Epithelial cell of alveolus of lung (primary cell): ENCODE results near the gene USP26. TPM values are rescaled to one million over a fixed set of nuclear protein-coding genes. Genes with fewer than 3 reads are reported as not detected.

Experiments
- total RNA-seq: library from RNA; depleted of rRNA; stranded (reverse); fragments of >200 nt; gene quantifications from 2 replicates; pipeline ENCODE4 v1.2.1, GENCODE V29; 2015

USP26 gene, protein sequence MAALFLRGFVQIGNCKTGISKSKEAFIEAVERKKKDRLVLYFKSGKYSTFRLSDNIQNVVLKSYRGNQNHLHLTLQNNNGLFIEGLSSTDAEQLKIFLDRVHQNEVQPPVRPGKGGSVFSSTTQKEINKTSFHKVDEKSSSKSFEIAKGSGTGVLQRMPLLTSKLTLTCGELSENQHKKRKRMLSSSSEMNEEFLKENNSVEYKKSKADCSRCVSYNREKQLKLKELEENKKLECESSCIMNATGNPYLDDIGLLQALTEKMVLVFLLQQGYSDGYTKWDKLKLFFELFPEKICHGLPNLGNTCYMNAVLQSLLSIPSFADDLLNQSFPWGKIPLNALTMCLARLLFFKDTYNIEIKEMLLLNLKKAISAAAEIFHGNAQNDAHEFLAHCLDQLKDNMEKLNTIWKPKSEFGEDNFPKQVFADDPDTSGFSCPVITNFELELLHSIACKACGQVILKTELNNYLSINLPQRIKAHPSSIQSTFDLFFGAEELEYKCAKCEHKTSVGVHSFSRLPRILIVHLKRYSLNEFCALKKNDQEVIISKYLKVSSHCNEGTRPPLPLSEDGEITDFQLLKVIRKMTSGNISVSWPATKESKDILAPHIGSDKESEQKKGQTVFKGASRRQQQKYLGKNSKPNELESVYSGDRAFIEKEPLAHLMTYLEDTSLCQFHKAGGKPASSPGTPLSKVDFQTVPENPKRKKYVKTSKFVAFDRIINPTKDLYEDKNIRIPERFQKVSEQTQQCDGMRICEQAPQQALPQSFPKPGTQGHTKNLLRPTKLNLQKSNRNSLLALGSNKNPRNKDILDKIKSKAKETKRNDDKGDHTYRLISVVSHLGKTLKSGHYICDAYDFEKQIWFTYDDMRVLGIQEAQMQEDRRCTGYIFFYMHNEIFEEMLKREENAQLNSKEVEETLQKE
- total RNA-seq, result not detected in 2 replicates

DNA sequence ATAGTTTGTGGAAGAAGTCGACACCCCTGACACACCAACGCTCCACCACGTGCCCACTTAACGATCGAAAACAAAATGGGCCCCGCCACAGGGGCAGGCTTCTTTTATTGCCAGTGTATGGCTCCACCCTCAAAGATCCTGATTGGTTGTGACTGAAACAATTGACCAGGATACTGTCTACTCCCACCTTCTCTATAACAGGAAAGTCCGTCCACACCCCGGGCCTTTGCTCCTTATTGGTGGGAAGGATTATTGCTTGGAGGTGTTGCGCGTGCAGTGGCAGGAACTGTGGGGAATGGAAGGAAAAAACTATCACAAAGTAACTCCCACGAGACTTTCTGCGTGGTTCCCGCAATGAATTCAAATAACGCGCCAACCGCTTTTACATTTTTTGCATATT is at the start of gene USP26:
Gene USP26, minus strand, starts transcription at position 79 of the 400 bp plus-strand sequence. CDS start 68,889 bp downstream, outside the sequence.

Other genes starting within 250 kb of the USP26 start
- 0.32 and 2.2 TPM in 2 replicates for gene HS6ST2, start 138.5 kb downstream of the USP26 start, total RNA-seq
- gene TFDP3, start 121.2 kb upstream of the USP26 start, total RNA-seq, result not detected in 2 replicates